AG04450 (cell line): ENCODE results near the gene ST7. TPM values are rescaled to one million over a fixed set of nuclear protein-coding genes. Genes with fewer than 3 reads are reported as not detected.

ENCODE experiments used
- CTCF ChIA-PET: fragments of 300-600, 350-600 bp; formaldehyde crosslinking; extraction: SDS; loops from one replicate; lab custom pipeline; 2022; ENCODE audit warnings: antibody characterized with exemption, inconsistent platforms; lab: Charles Lee
- POLR2A ChIA-PET: fragments of 350-600 bp; formaldehyde crosslinking; extraction: SDS; loops from one replicate; lab custom pipeline; 2021; ENCODE audit warnings: antibody characterized with exemption, inconsistent platforms; lab: Yijun Ruan, JAX
- DNase-seq: peaks from one replicate; pipeline ENCODE4 v3.0.0-alpha.2; 2011; ENCODE audit warnings: low read depth, low spot score
- H3K27ac ChIP-seq: one replicate; pipeline ENCODE4 v1.5.1; 2012; ENCODE audit warnings: low read depth, low read length, control low read depth
- H3K27me3 ChIP-seq: one replicate; pipeline ENCODE4 v1.6.0; 2012; ENCODE audit warnings: low read length; ENCODE audit not compliant: control insufficient read depth, insufficient read depth
- H3K4me3 ChIP-seq: 2 replicates; pipeline ENCODE4 v1.5.1; 2011; ENCODE audit warnings: mild to moderate bottlenecking, low read depth, low read length, control low read depth
- H3K9me3 ChIP-seq: 2 replicates; pipeline ENCODE4 v1.5.1; 2012; ENCODE audit warnings: low read length; ENCODE audit not compliant: control insufficient read depth, insufficient read depth
- polyA plus RNA-seq: library from polyadenylated mRNA; depleted of rRNA; stranded (reverse); fragments of >200 nt; gene quantifications from 2 replicates; pipeline ENCODE4 v1.2.3, GENCODE V29; 2011
- TF ChIP-seq, protein P1 (sequence below): IDR thresholded peaks from 2 replicates; pipeline ENCODE4 v1.5.1; 2011; ENCODE audit warnings: low read depth, low read length, control low read depth, inconsistent platforms

Gene ST7
- polyA plus RNA-seq, 1 experiment: 34.5 TPM

DNA sequence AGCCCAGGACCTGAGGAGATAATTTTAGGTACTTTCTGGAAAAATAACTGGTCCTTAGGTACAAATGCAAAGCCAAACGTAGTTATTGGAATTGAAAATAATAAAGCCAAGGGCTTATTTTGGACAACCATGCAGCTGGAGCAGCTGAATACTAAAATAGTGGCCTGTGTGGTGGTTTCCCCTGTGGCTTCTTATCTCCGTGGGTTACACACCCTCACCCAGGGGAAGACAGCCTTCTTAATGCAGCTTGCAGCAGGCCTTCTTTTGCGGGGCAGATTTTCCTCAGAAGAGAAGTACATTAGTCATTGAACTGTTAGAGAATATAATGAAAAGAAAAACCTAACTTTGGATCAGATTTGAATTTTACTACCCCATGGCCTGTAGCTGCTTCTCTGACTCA, 133.5 kb downstream of the ST7 start:
- no peak for DNase-seq
- no peak overlapping the region for H3K4me3 ChIP-seq
- no peaks in the 10 kb centered on the region for H3K9me3 ChIP-seq
- H3K27me3 ChIP-seq: no peaks in the 10 kb centered on the region
- ChIA-PET POLR2A (no interaction called here), CTCF (no interaction called here)
- no peak overlapping the region for H3K27ac ChIP-seq
- TF ChIP-seq, protein P1, sequence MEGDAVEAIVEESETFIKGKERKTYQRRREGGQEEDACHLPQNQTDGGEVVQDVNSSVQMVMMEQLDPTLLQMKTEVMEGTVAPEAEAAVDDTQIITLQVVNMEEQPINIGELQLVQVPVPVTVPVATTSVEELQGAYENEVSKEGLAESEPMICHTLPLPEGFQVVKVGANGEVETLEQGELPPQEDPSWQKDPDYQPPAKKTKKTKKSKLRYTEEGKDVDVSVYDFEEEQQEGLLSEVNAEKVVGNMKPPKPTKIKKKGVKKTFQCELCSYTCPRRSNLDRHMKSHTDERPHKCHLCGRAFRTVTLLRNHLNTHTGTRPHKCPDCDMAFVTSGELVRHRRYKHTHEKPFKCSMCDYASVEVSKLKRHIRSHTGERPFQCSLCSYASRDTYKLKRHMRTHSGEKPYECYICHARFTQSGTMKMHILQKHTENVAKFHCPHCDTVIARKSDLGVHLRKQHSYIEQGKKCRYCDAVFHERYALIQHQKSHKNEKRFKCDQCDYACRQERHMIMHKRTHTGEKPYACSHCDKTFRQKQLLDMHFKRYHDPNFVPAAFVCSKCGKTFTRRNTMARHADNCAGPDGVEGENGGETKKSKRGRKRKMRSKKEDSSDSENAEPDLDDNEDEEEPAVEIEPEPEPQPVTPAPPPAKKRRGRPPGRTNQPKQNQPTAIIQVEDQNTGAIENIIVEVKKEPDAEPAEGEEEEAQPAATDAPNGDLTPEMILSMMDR: no peak

DNA sequence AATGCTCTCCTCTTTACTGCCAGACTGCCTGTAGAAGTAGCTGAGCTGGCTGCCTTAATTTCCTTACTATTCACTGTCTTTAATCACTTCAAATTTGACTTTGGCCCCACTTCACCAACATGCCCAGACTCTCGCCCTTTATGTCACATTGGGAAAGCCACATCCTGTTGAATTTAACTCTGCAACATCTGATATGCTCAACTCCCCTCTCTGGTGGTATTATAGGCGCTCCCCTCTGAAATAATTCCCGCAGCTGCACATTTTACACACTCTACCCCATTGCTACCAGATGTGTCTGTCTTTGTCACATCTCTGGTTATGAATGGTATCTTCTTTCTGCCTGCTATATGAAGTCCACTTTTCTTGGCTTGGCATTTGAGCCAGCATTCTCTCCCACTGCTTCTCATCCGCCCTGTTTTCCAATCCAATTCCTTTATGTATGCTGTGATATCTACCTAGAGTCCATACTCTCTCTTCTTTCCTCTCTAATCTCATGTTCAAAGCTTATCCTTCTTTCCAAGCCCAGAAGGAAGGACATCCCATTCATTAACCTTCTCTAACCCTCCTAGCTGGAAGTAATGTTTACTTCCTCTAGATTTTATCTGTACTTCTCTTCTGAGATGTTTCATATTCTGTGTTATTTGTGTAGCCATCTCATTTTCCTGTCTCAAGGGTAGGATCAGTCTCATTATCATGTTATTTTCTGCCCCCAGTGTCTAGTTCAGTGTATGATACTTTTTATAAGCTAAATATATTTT, 134.5 kb downstream of the ST7 start:
- Histone ChIP-seq H3K4me3 (no peak overlapping the region), H3K27ac (no peak overlapping the region), H3K27me3 (no peaks in the 10 kb centered on the region), H3K9me3 (no peaks in the 10 kb centered on the region)
- no peak for DNase-seq
- POLR2A ChIA-PET: interaction anchor here (0.6 kb wide), 1 partner anchor 18 kb away, joined by 3 read pairs; no protein-coding TSS in a partner anchor
- TF ChIP-seq, protein P1: no peak
- CTCF ChIA-PET: interaction anchor here (1.2 kb wide), 2 partner anchors 10 to 103 kb away, joined by 3 to 5 read pairs; no protein-coding TSS in a partner anchor

DNA sequence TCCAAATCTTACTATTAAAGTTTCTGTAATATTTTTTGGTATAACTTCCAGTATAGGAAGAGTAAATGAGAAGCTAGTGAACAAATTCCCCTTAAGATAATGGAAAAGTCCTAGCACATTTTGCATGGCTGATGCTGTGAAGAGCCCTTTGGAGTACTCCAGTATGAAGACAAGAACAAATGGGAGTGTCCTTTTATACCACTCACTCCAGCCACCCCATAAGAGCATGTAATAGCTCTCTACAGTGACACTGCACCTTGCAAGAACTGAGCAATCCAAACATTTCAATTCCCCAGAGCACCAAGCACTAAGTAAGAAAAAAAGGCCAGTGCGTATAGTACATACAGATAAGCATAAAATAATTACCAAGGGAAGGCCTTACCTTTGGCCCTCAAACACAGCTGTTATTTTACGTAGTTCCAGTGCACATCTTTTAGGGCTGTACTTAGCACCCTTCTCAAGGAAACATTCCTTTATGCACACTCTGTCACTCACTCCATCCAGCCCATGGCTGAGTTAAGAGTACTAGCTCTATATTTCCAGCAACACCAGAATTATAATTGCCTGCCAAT, 135.4 kb downstream of the ST7 start:
- Histone ChIP-seq H3K9me3 (no peaks in the 10 kb centered on the region), H3K27ac (no peak overlapping the region), H3K4me3 (no peak overlapping the region), H3K27me3 (no peaks in the 10 kb centered on the region)
- ChIA-PET POLR2A (no interaction called here), CTCF (interaction anchor here (1.2 kb wide), 2 partner anchors 9 to 104 kb away, joined by 3 to 5 read pairs; no protein-coding TSS in a partner anchor)
- TF ChIP-seq, protein P1: no peak
- DNase-seq: no peak

DNA sequence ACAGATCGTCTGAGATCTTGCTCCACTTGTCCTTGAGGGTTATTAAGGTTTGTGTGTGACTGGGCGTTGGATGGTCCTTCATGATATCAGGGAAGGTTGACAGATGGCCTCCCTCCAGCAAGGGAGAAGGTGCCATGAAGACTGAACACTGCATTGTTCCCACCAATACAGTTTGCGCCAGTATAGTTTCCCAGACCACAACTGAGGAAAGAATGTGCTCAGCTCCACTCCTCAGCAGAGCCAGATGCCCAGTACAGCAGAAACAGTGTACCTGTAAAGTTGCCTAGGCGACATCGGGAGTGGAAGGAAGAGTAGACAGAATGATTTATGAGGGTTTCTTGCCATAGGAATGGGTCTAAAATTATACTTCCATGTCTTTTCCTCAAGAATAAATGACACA, 137.5 kb downstream of the ST7 start:
- TF ChIP-seq, protein P1: no peak
- no peak for DNase-seq
- no peak overlapping the region for H3K4me3 ChIP-seq
- no peak overlapping the region for H3K27ac ChIP-seq
- H3K9me3 ChIP-seq: no peaks in the 10 kb centered on the region
- POLR2A ChIA-PET: no interaction called here
- CTCF ChIA-PET: no interaction called here
- H3K27me3 ChIP-seq: no peaks in the 10 kb centered on the region

DNA sequence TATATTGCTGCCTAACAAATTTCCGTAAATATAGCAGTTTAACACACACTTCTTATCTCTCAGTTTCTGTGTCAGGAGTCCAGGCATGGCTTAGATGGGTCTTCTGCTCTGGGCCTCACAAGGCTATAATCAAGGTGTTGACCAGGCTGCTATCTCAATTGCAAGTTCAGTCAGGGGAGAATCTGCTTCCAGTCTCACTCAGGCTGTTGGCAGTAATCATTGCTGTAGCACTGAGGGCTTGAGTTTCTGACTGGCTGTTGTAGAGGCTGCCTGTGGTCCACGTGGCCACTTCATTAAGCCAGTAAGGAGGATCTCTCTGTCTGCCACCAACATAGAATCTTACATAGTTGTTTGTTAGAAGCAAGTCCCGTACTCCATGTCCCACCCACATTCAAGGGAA, 138.4 kb downstream of the ST7 start:
- POLR2A ChIA-PET: no interaction called here
- no peaks in the 10 kb centered on the region for H3K9me3 ChIP-seq
- no peak for DNase-seq
- no peak overlapping the region for H3K27ac ChIP-seq
- no peaks in the 10 kb centered on the region for H3K27me3 ChIP-seq
- CTCF ChIA-PET: interaction anchor here (0.9 kb wide), 1 partner anchor 34 kb away, joined by 3 read pairs; no protein-coding TSS in a partner anchor
- TF ChIP-seq, protein P1: no peak
- no peak overlapping the region for H3K4me3 ChIP-seq
